PC-9 (cell line): ENCODE results near the gene FPR1.

ENCODE experiments used
- CTCF ChIP-seq: fragments of 200-600 bp; sonication (generic); conservative IDR thresholded peaks from 2 replicates; pipeline ENCODE4 v1.6.1; 2017; ENCODE audit warnings: mixed run types, antibody characterized with exemption, mild to moderate bottlenecking, moderate library complexity
- EZH2 ChIP-seq: fragments of 200-600 bp; sonication (generic); IDR thresholded peaks from 2 replicates; pipeline ENCODE4 v1.8.0; 2017; ENCODE audit warnings: antibody characterized with exemption, low read depth

GRCh38 chr19:51772977-51773376 lies 21.3 kb upstream of the FPR1 start:
- TF ChIP-seq CTCF (no peak), EZH2 (no peak)
